Hepatic stellate cell (primary cell): ENCODE results near the gene BNC1.
"Not testable (repeated sequence)": the region's sequence is repeated elsewhere in the genome, so short reads cannot be mapped to it uniquely, and the experiment has no call there.

Experiments used
- DNase-seq: peaks from one replicate; pipeline ENCODE4 v3.0.0; 2011; ENCODE audit warnings: low spot score

The BNC1 gene

GRCh38 chr15:83292317-83292716, 7.9 kb upstream of the BNC1 start:
- DNase-seq = no peak

GRCh38 chr15:83290236-83290635, 5.8 kb upstream of the BNC1 start:
- DNase-seq = no peak

GRCh38 chr15:83289160-83289559, 4.7 kb upstream of the BNC1 start:
- DNase-seq = no peak

GRCh38 chr15:83288381-83288801, 3.9 kb upstream of the BNC1 start:
- no peak for DNase-seq

GRCh38 chr15:83287541-83288027, 3.1 kb upstream of the BNC1 start:
- DNase-seq = peak; percentile 68

- peak; percentile 77 for DNase-seq
Observed at GRCh38 chr15:83285979-83286553, 1.6 kb upstream of the BNC1 start.

GRCh38 chr15:83285284-83285978, 967 bp upstream of the BNC1 start:
- DNase-seq = no peak

GRCh38 chr15:83283813-83284558, 478 bp downstream of the BNC1 start:
- no peak for DNase-seq

- peak; percentile 31 for DNase-seq
Observed at GRCh38 chr15:83283138-83283812, 1.2 kb downstream of the BNC1 start.

GRCh38 chr15:83282776-83283137, 1.7 kb downstream of the BNC1 start:
- DNase-seq = no peak

- DNase-seq = no peak
Observed at GRCh38 chr15:83282141-83282540, 2.3 kb downstream of the BNC1 start.

GRCh38 chr15:83278191-83278590, 6.3 kb downstream of the BNC1 start:
- no peak for DNase-seq

- DNase-seq = no peak
Observed at GRCh38 chr15:83276661-83277060, 7.8 kb downstream of the BNC1 start.

GRCh38 chr15:83275412-83275811, 9.1 kb downstream of the BNC1 start:
- DNase-seq = no peak

GRCh38 chr15:83270176-83270575, 14.3 kb downstream of the BNC1 start:
- DNase-seq = no peak

GRCh38 chr15:83268147-83268546, 16.3 kb downstream of the BNC1 start:
- no peak for DNase-seq

GRCh38 chr15:83262594-83263315, 21.7 kb downstream of the BNC1 start:
- no peak for DNase-seq

- DNase-seq = not testable (repeated sequence)
Observed at GRCh38 chr15:83262181-83262580, 22.3 kb downstream of the BNC1 start.

GRCh38 chr15:83250781-83251180, 33.7 kb downstream of the BNC1 start:
- no peak for DNase-seq

- no peak for DNase-seq
Observed at GRCh38 chr15:83249030-83249343, 35.5 kb downstream of the BNC1 start.

- peak; percentile 14 for DNase-seq
Observed at GRCh38 chr15:83248151-83249029, 36.1 kb downstream of the BNC1 start.
